Esophagus mucosa (tissue), 1 donor: Measurements from ENCODE around the gene CDC20. TPM values are rescaled to one million over a fixed set of nuclear protein-coding genes. Genes with fewer than 3 reads are reported as not detected.
"Not testable (repeated sequence)": the region's sequence is repeated elsewhere in the genome, so short reads cannot be mapped to it uniquely, and the experiment has no call there.

Source experiments
- ATAC-seq: fragments of 200-7000 bp; cut with Tn5 transposase; one replicate; pipeline ENCODE4 v1.9.1; 2020
- total RNA-seq: library from RNA; stranded (reverse); gene quantifications from one replicate; pipeline ENCODE4 v1.2.4, GENCODE V29; 2023
- donor health status: DM: yes; HTN: yes; CAD: no.

CDC20 gene
- total RNA-seq, 1 donor from 2014 or later: 76.2 TPM

DNA sequence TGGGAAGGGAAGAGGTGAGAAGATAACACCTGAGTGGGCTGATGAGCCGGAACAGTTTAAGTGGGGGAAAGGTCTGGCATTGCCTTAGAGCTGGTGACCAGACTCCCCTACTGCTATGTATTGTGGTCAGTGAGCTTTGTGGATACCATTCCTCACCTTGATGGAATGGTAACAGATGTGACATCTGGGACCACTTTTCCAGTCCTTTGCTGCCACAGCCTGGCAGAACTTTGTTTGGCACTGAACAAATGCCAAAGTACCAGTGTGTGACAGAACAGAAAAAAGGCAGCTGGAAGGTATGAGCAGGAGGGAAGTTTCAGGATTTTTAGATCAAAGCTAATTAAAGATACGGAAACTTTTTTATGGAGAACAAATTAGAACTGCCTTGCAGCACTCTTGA is 24.7 kb downstream of the CDC20 start:
- ATAC-seq: no peak

DNA sequence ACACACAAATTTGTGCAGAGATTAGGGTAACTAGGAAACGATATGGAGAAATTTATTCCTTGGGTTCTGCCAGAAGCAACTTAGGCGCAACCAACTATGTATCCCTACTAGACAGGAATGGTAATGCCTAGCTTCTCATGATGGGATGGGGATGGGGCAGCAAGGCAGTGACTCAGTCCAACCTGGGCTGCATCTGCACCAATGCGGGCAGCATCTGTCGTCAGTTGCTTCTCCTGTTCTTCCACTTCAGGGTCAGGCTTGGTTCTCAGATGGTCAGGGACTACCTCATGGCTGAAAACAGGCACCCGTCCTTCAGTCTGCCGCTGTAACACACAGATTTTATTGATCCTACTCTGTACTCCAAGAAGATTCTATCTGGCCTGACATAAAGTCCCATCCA is 27.9 kb downstream of the CDC20 start:
- no peak for ATAC-seq

DNA sequence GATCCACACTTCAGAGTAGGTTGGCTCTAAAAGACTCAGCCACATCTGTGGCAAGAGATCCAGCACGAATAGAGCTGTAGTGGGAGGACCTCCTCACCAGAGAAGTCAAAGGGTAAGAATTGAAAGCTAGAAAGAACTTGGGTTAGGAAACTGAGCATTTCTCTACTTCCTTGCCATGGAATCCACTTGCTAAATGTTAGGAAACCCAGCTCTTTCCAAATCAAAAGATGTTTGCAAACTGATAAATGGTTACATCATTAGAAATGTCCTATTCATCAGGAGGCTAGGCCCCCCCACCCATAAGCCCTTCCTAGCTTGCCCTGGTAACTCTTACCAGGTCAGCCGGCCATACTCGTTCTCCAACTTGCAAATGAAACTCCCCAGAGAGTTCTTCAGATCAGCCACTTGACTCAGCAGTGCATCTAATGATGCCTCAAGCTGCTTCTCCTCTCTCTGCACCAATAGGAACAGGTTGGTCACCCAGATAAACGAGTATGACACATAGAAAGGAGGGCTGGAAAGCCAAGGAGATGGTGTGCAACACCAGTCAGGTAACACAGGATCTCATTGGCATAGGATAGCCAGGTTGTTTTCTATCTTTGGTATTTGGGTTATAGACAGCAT is 29.3 kb downstream of the CDC20 start:
- peak; percentile 90 for ATAC-seq

DNA sequence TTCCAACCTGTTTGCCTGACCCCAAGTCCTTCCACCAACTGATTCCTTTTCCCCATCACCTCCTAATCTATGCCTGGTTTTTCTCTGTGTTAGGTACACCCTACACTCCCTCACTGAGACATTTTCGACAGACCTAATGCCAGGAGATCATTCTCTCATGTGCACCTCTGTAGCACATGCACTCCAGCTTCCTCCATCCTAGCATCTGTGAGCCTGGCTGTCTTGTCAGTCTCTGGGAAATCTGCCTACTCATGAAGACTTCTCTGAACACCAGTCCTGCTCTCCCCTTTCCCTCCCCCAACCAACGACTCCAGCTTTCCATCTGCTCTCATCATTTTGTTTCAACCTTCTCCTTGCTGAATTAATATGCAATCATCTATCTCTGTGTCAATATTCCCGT is 29.8 kb downstream of the CDC20 start:
- ATAC-seq: peak; percentile 9

DNA sequence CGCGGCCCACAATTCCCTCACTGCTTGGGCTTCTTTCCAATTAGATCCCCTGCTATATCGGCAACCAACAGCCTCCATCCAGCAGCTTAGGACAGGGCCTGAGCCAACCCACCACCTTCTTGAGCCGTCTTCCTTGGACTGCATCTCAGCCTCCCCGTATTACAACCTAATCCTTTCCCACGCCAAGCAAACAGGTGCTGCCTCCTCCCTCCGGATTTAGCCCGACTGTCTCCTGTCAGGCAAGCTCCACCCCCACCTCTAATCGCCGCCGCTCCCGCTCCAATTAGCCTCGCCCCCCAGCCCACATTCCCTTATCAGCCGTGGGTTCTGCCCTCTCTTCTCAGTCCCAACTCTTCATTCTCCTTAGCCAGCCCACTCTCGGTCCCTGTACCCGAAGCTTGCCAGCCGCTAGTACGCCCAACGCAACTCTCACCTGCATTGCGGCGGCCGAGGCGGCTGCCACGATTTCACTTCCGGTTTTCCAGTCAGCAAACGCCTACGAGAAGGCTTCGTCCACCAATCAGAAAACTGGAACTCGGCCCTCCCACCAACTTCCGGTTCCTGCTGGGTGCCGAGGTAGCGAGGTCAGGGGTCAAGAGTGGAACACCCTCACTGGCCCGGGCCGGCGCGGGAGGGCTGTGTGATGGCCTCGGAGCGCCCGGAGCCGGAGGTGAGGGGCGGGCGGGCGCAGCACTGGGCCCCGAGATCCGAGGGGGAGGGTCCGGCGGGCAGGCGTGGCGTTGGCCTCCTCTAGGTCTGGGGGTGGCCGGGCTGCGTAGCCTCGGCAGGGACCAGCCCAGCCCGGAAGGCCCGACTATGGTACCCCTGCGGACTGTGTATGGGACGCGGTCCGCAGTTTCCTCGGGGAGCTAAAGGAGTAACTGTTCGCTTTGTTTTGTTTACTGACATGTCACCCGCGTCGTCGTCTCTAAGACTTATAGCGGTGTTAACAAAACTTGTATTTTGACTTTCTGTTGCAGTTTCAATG is 30.8 kb downstream of the CDC20 start, which contains the start of the genes MED8 and SZT2:
TSS of gene MED8 (minus strand) at position 475 of the 988 bp plus-strand sequence. CDS start at position 439, 36 bp downstream.
TSS of gene SZT2 (plus strand) at position 574 of the 988 bp plus-strand sequence. CDS start at position 644, 70 bp downstream.
- ATAC-seq: peak; percentile 79

DNA sequence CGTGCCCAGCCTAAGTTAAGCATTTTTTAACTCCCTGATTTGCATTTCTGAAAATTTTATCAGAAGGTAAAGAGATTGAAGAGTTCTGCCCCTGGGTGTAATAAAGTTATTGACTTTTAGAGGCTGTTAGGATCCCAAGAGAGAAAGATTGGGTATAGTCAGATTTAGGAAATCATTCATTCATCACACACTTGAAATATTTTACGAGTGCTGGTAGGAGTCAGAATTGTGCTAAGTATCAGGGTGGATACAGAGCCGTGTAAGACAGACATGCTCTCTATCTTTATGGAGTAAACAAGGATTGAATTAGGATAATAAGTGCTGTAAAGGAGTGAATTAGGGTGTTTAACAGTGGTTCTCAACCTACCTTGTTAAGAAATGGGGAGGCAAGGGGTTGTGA is 33.9 kb downstream of the CDC20 start:
- ATAC-seq: no peak

DNA sequence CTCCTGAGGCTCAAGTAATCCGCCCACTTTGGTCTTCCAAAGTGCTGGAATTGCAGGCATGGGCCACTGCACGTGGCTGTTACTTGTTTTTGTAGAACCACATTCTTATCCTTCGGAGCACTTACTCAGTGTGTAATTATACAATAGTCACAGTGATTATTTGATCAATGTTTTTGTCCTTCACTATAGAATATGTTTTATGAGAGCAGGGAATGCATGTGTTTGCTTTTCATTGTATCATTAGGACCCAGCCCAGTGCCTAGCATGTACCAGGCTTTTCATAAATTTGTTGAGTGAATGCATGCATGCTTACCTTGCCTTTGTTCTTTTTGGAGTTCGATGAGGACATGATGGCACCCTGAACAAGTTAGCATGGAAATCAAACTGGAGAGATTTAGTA is 36.7 kb downstream of the CDC20 start:
- no peak for ATAC-seq

DNA sequence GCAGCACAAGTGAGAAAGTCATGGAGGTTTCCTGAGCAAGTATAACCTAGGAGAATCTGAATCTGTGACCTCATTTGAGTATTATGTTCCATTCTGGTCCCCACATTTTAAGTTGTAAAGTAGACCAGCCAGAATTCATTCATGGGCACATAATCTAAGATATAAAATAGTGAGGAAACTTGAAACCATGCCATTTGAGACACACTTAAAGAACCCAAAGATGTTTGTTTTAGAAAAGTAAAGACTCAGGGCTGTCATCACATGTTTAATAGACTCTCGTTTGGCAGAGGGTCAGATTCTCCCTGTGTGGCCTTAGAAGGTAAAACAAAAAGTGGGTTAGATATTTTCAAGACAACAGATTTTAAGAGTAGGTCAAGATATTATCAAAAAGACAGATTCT is 37.3 kb downstream of the CDC20 start:
- ATAC-seq: no peak

DNA sequence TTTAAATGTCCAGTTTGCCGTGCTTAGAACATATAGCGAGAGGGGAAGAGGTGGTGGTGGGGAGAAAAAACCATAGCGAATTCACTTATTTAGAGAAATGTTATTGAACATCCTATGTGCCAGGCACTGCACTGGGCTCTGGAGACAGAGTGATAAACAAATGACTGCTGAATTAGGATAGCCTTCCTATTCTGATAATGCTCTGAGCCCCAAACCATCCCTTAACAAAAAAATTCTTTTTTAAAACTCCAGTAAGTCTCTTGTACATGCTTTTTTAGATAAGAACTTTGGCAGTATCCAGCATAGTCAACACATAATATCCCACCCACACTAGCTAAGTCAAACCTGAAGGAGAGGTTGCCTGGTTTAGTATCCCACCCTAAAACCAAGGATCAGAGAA is 39.4 kb downstream of the CDC20 start:
- ATAC-seq: no peak

DNA sequence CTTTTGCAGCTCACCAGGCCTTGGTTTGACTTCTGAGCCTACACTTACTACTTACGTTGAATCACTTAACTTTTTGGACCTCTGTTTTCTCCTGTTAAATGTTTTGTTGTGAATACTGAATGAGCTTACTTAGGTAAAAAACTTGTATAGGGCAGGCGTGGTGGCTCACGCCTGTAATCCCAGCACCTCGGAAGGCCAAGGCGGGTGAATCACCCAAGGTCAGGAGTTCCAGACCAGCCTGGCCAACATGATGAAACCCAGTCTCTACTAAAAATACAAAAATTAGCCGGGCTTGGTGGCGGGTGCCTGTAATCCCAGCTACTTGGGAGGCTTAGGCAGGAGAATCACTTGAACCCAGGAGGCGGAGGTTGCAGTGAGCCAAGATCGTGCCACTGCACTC is 41.7 kb downstream of the CDC20 start:
- not testable (repeated sequence) for ATAC-seq

DNA sequence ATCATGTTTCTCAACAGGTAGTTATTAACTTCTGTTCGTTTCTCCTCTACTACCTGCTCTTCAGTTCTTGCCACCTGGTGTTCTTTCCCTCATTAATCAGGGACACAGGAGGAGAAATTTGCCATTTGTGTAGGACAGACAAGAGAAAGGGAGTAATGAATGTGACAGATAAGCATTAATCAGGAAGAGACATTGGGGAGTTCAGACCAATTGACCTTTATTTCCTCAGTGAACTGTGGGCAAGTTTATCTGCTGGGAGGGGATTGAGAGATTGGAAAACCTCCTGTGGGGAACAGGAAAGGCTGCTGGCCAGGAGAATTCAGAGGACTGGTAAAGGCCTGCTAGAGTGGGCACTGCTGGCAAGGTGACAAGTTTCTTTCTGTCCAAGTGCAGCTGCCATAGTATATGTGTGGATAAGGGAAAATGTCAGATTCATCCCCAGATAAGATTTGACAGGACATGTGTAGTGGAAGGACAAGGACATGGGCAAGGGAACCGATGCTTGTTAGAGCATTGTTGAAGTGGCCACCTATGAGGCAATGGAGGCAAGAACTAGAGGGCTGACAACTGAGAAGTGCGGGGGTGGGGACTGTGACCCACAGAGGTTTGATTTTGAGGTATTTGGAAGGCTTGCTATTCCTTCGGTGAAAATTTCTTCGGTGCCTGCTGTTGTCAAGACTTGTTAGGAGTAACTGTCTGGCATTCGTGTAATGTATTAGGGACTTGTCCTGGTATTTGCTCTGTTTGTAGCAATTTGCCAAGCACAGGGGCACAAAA is 43.5 kb downstream of the CDC20 start:
- ATAC-seq: no peak

DNA sequence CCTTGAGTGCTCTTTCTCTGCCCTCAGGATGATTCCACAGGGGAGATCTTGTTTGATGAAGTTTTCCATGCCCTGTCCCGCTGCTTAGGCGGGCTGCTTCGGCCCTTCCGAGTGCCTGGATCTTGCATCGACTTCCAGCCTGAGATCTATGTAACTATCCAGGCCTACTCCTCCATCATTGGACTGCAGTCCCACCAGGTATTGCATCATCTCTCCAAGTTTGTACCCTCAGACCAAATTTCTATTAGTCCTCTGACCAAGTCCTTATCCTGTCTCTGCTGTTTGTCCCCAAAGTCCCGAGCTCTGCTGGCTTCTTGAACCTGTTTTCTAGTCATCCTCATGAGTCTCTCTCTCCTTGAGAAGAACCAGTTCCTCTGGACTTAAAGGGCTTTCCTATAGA is 45.6 kb downstream of the CDC20 start:
- no peak for ATAC-seq

DNA sequence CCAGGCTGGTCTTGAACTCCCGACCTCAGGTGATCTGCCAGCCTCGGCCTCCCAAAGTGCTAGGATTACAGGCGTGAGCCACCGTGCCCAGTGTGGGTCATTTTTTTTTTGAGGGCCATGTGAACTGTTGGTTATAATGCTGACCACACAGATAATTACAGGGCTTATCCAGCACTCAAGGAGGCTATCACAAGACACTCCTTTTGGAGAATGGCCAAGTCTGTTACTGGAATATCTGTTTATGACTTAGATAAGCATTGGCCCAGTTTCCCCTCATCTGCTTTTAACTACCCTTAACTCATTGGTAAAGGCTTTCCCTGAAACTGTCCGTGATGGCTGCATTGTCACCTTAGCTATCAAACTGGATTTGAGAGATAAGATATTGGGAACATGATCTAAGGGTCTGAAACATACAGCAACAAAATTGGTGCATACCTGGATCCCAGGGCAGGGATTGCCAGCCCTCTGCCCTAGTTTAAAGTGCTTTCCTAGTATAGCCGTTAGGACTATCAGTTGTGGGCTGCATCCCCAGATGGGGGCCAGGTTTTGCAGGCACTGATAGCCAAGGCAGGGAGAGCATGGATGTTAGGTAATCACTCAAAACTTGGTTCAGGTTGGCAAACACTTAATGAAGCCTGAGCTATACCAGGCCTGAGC is 46.6 kb downstream of the CDC20 start:
- no peak for ATAC-seq

DNA sequence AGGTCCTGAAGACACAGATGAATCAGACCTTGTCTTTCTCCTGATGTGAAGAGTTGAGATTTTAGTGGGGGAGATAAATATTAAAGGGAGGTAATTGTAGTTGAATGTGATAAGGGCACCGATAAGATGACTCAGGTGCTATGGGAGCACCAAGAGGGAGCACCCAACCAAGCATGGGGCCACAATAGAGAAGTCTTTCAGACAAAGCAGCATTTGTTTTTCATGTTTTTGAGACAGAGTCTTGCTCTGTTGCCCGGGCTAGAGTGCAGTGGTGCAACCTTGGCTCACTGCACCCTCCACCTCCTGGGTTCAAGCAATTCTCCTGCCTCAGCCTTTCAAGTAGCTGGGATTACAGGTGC is 47.1 kb downstream of the CDC20 start:
- ATAC-seq: no peak

DNA sequence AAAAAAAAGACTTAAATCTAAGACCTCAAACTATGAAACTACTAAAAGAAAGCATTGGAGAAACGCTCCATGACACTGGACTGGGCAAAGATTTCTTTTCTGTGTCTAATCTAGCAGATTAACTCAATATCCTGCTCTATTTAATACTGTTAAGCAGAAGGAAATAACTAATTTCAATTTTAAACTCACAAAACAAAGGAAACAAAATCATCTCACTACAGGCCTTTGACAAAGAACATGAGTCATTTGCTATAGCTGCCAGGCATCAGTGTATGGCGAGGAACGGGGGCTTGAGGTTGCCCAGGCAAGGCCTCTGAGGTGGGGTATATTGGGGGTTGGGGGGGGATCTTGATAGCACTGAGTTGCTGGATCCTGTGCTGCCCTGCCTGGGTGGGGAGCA is 51.8 kb downstream of the CDC20 start:
- peak; percentile 40 for ATAC-seq

Other genes with a start within 250 kb of the CDC20 start
- 48.7 TPM for gene EBNA1BP2, start 186.7 kb upstream of the CDC20 start, total RNA-seq
- 0.12 TPM for gene CFAP57, start 186.7 kb upstream of the CDC20 start, total RNA-seq
- 10.8 TPM for gene TMEM125, start 89.0 kb upstream of the CDC20 start, total RNA-seq
- gene C1orf210, start 73.4 kb upstream of the CDC20 start, total RNA-seq: 15.2 TPM
- 4.1 TPM for gene TIE1, start 58.0 kb upstream of the CDC20 start, total RNA-seq
- 0.48 TPM for gene MPL, start 21.2 kb upstream of the CDC20 start, total RNA-seq
- gene ELOVL1, start 9.0 kb downstream of the CDC20 start, total RNA-seq: 172 TPM
- gene MED8, start 30.8 kb downstream of the CDC20 start, total RNA-seq: 46.0 TPM
- gene SZT2, start 30.9 kb downstream of the CDC20 start, total RNA-seq: 22.0 TPM
- gene HYI, start 95.0 kb downstream of the CDC20 start, total RNA-seq: 8.6 TPM
- 285 TPM for gene PTPRF, start 171.9 kb downstream of the CDC20 start, total RNA-seq